VCaP (cell line): ENCODE measurements around the gene PEX26.

Experiments
- H3K27ac ChIP-seq: fragments of 450-650 bp; 2 replicates; pipeline ENCODE4 v1.5.1; 2017
- CTCF ChIP-seq: fragments of 450-650 bp; conservative IDR thresholded peaks from 2 replicates; pipeline ENCODE4 v1.5.1; 2017; ENCODE audit warnings: mild to moderate bottlenecking, moderate library complexity

The PEX26 gene

GRCh38 chr22:18077639-18078328, at the start of gene PEX26:
Gene PEX26 (plus strand): TSS chr22:18077990. CDS start chr22:18078377, 387 bp downstream.
- no peak for TF ChIP-seq CTCF
- peak within 1 kb of the TSS; percentile 84 for H3K27ac ChIP-seq

- H3K27ac ChIP-seq: no peak overlapping the region
- no peak for TF ChIP-seq CTCF
Observed at GRCh38 chr22:18028817-18029527, 48.8 kb upstream of the PEX26 start.

- no peak for TF ChIP-seq CTCF
- no peak overlapping the region for H3K27ac ChIP-seq
Observed at GRCh38 chr22:18029686-18030267, 48.0 kb upstream of the PEX26 start.

GRCh38 chr22:18031695-18032454, 45.9 kb upstream of the PEX26 start:
- no peak for TF ChIP-seq CTCF
- no peak overlapping the region for H3K27ac ChIP-seq

GRCh38 chr22:18032455-18033101, 45.2 kb upstream of the PEX26 start:
- TF ChIP-seq CTCF: no peak
- H3K27ac ChIP-seq: no peak overlapping the region

GRCh38 chr22:18033204-18033998, 44.4 kb upstream of the PEX26 start:
- TF ChIP-seq CTCF: no peak
- no peak overlapping the region for H3K27ac ChIP-seq
